ENCODE measurements around the gene NIPBL. TPM values are rescaled to one million over a fixed set of nuclear protein-coding genes. Genes with fewer than 3 reads are reported as not detected.

Gene NIPBL
- total RNA-seq, 1 donor from 2014 or later: 39.2 TPM

DNA sequence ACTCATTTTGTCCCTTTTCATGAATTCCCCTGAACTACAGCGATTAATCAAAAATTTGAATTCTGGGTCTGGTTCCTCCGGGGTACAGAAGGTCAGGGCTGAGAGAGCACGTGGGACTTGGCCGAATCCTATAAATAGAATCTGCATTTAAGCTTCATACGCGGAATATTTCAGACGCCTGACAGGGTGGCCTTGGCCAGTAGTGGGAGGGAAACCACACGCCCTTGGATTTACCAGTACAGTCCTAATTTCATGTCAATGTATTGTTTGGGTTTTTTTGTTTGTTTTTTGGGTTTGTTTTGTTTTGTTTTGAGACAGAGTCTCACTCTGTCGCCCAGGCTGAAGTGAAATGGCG is 21.5 kb upstream of the NIPBL start:
- no peaks in the 10 kb centered on the region for H3K9me3 ChIP-seq (replicated peaks)

DNA sequence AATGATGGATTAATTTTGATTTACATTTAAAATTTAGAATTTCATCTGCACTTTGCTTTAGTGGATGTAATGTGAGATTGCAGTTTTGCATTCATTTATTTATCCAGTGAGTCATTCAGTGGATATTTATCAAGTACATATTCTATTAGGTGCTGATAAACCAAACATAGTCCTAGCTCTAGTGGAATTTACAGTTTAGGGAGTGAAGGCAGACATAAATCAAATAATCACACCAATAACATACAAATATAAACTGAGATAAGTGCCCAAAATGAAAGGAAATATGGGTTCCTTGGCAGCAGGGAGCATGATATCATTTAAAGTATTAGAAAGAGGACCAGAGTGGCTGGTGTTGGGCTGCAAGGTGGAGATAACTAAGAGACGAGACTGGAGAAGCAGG is 14.7 kb upstream of the NIPBL start:
- no peaks in the 10 kb centered on the region for H3K27me3 ChIP-seq (ENCODE audit: low read depth)
- no peaks in the 10 kb centered on the region for H3K4me1 ChIP-seq
- TF ChIP-seq, protein P1, sequence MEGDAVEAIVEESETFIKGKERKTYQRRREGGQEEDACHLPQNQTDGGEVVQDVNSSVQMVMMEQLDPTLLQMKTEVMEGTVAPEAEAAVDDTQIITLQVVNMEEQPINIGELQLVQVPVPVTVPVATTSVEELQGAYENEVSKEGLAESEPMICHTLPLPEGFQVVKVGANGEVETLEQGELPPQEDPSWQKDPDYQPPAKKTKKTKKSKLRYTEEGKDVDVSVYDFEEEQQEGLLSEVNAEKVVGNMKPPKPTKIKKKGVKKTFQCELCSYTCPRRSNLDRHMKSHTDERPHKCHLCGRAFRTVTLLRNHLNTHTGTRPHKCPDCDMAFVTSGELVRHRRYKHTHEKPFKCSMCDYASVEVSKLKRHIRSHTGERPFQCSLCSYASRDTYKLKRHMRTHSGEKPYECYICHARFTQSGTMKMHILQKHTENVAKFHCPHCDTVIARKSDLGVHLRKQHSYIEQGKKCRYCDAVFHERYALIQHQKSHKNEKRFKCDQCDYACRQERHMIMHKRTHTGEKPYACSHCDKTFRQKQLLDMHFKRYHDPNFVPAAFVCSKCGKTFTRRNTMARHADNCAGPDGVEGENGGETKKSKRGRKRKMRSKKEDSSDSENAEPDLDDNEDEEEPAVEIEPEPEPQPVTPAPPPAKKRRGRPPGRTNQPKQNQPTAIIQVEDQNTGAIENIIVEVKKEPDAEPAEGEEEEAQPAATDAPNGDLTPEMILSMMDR (IDR thresholded peaks at IDR 0.05; ENCODE audit: borderline replicate concordance): no peak
- peaks cover 4% of the 10 kb centered on the region for H3K36me3 ChIP-seq
- intact Hi-C loops (cut with micrococcal nuclease): loop anchor here (10.0 kb wide), 1 partner anchor 117 kb away; no protein-coding TSS in a partner anchor
- no peak for DNase-seq
- H3K9me3 ChIP-seq (replicated peaks): no peaks in the 10 kb centered on the region
- H3K4me3 ChIP-seq: no peak overlapping the region
- H3K27ac ChIP-seq (replicated peaks): no peak overlapping the region

More for the DNA sequence above, 21.5 kb upstream of the NIPBL start:
- no peaks in the 10 kb centered on the region for H3K27me3 ChIP-seq (ENCODE audit: low read depth)
- H3K4me1 ChIP-seq: no peaks in the 10 kb centered on the region
- TF ChIP-seq, protein P1 (IDR thresholded peaks at IDR 0.05; ENCODE audit: borderline replicate concordance): no peak
- H3K4me3 ChIP-seq: no peak overlapping the region
- H3K27ac ChIP-seq (replicated peaks): no peak overlapping the region
- no peak for DNase-seq
- intact Hi-C loops (cut with micrococcal nuclease): no loop called here
- H3K36me3 ChIP-seq: no peaks in the 10 kb centered on the region

DNA sequence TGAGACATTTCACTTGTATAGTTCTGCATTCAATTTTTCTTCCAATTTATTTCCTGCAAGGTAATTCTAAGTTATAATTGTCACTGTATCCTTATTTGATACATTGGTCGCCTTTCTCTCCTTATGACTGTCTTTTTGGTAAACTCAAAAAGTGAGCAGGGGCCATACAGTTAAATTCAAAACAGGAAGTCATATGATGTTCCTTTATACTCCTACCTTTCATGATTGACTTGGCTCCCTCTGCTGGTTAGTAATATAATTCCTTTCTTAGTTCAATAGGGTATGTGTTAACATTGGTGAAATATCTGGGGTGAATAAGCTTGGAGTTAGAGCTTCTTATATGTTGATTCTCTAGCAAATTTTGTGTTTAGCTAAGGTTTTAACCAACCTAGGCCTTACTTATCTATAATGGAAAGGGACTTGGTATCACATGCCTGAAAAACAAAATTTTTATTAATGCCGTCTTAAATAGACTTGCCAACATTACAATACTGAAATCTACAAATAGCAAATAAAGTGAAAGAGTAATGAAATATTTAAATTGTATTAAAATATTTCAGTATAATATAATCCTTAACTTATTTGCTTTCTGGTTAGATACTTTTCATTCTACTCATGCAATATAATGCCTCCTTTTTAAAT is 6.0 kb upstream of the NIPBL start:
- no peak for DNase-seq
- Histone ChIP-seq H3K9me3 (replicated peaks) (no peaks in the 10 kb centered on the region), H3K4me3 (no peak overlapping the region), H3K27ac (replicated peaks) (no peak overlapping the region), H3K4me1 (peaks cover 40% of the 10 kb centered on the region), H3K27me3 (ENCODE audit: low read depth) (no peaks in the 10 kb centered on the region), H3K36me3 (peaks cover 6% of the 10 kb centered on the region)
- TF ChIP-seq, protein P1 (IDR thresholded peaks at IDR 0.05; ENCODE audit: borderline replicate concordance): peak; percentile 74
- intact Hi-C loops (cut with micrococcal nuclease): no loop called here

DNA sequence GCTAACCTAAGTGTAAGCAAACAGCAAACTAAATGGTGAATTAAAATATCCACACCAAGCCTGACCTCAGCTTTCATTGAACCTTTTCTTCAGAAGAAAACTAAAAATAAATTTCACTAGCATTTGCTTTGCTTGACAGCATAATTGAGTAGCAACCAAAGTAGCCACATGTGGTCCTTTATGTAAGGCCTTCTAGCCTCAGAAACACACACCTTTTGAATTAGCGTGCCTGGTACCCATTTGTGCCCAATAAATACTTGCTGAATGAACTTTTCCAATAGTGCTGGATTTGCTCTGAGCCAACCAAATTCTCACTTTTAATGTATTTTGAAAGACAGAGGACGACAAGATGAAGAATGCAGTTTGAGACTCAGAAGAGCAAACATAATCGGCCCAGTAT is 2.1 kb upstream of the NIPBL start:
- TF ChIP-seq, protein P1 (IDR thresholded peaks at IDR 0.05; ENCODE audit: borderline replicate concordance): no peak
- Histone ChIP-seq H3K27ac (replicated peaks) (peak overlapping the region; percentile 97), H3K4me3 (peak overlapping the region; percentile 91), H3K36me3 (peaks cover 5% of the 10 kb centered on the region), H3K4me1 (peaks cover 70% of the 10 kb centered on the region), H3K9me3 (replicated peaks) (no peaks in the 10 kb centered on the region), H3K27me3 (ENCODE audit: low read depth) (no peaks in the 10 kb centered on the region)
- no peak for DNase-seq
- intact Hi-C loops (cut with micrococcal nuclease): no loop called here

DNA sequence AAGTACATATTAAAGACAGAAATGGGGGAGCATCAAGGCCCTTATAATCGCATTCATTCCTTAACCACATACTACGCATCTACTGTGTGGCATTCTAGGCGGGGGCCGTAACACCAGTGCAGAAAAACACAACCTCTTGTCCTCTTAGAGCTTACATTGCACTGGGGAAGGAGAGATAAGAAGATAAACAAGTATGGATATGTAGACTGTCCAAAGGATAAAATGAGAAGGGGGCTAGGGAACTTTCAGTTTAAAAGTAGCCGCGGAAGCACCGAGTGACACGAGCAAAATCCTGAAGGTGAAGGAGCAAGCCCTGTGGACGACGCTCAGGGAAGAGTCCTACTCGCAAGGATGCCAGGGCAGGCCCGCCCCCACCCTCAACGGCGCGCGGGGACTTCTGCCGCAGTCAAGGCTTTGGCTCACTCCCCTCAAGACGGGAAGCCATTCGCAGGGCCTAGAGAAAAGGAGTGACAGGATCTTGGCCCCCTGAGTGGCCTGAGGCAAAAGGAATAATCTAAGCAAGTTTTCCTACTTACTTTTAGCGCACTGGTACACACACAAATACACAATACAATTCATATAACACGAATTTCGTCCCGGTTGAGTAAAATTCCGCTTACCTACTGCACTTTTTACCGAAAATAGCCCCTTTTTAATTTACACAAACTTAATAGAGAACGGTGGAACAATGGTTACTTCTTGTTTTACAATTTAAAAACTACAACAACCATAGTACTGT is 1.3 kb upstream of the NIPBL start:
- TF ChIP-seq, protein P1 (IDR thresholded peaks at IDR 0.05; ENCODE audit: borderline replicate concordance): no peak
- Histone ChIP-seq H3K36me3 (peaks cover 5% of the 10 kb centered on the region), H3K27ac (replicated peaks) (peak overlapping the region; percentile 97), H3K9me3 (replicated peaks) (no peaks in the 10 kb centered on the region), H3K4me3 (peak overlapping the region; percentile 91), H3K27me3 (ENCODE audit: low read depth) (no peaks in the 10 kb centered on the region), H3K4me1 (peaks cover 77% of the 10 kb centered on the region)
- DNase-seq: peak; percentile 46
- intact Hi-C loops (cut with micrococcal nuclease): loop anchor here (5.0 kb wide), 1 partner anchor 67 kb away; no protein-coding TSS in a partner anchor

All from left ventricle myocardium inferior (tissue), 1 donor.